ENCODE results near the gene PLXNB3. TPM values are rescaled to one million over a fixed set of nuclear protein-coding genes. Genes with fewer than 3 reads are reported as not detected.

Gene PLXNB3
- total and polyA plus RNA-seq, 2 of the 13 experiments (the other 11 are each of a cell fraction or from before 2014, with no cell fraction given): 3.0 to 6.9 TPM

DNA sequence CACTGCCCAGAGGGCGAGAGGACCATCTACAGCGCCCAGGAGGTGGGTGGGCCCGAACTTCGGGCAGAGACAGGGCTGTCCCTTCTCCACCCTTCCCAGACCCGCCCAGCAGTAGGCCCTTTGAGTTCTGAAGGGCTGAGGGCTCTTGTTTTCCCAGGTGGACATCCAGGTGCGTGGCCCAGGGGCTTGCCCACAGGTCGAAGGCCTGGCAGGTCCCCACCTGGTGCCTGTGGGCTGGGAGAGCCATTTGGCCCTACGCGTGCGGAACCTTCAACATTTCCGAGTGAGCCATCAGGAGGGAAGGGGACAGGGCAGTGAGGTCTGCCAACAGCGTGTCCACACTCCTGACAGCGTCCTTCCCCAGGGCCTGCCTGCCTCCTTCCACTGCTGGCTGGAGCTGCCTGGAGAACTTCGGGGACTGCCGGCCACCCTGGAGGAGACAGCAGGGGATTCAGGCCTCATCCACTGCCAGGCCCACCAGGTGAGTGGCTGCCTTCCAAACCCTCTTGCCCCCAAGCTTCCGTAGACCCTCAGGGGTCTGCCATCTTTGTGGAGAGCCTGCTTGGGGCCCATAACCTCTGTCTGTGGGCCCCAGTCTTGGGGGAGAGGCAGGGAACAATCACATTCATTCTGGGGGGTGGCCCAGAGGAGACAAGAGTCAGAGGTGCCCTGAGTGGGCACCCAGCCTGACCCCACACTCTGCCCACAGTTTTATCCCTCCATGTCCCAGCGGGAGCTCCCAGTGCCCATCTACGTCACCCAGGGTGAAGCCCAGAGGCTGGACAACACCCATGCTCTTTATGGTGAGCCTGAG is 6.8 kb downstream of the PLXNB3 start:
- Histone ChIP-seq H3K9ac (ENCODE audit: insufficient read depth, low read depth, low read length) (no peak overlapping the region), H3K9me3 (ENCODE audit: low read length) (no peaks in the 10 kb centered on the region), H3K36me3 (replicated peaks in 1 of 2; ENCODE audit: control insufficient read depth in 1 of 2, insufficient read depth in 2 of 2, low read length in 2 of 2) (no peaks in the 10 kb centered on the region), H3K79me2 (ENCODE audit: insufficient read depth, low read length) (no peaks in the 10 kb centered on the region), H3K27me3 (ENCODE audit: control insufficient read depth in 1 of 2, insufficient read depth in 2 of 2, low read length in 2 of 2) (no peaks in the 10 kb centered on the region), H2AFZ (ENCODE audit: low read length) (no peak overlapping the region), H3K4me1 (ENCODE audit: insufficient read depth, low read length) (peaks cover 9% of the 10 kb centered on the region; the same call in 1 of the 2 replicates), H3K27ac (ENCODE audit: extremely low read length, insufficient read depth, low read length) (no peak overlapping the region), H3K4me3 (replicated peaks in 1 of 3; ENCODE audit: insufficient read depth in 1 of 3, low read depth in 2 of 3, low read length in 3 of 3) (no peak overlapping the region), H4K20me1 (ENCODE audit: insufficient read depth, low read length) (no peaks in the 10 kb centered on the region), H3K4me2 (ENCODE audit: low read depth, low read length) (no peak overlapping the region)
- TF ChIP-seq SRY (CRISPR knock-in tag; IDR thresholded peaks at IDR 0.05) (no peak), ZNF777 (CRISPR knock-in tag; IDR thresholded peaks at IDR 0.05) (no peak), RFXANK (CRISPR knock-in tag; IDR thresholded peaks at IDR 0.05) (no peak), MXD3 (CRISPR knock-in tag; IDR thresholded peaks at IDR 0.05) (no peak), ZNF891 (CRISPR knock-in tag; IDR thresholded peaks at IDR 0.05) (no peak)
- TF ChIP-seq, protein P1, sequence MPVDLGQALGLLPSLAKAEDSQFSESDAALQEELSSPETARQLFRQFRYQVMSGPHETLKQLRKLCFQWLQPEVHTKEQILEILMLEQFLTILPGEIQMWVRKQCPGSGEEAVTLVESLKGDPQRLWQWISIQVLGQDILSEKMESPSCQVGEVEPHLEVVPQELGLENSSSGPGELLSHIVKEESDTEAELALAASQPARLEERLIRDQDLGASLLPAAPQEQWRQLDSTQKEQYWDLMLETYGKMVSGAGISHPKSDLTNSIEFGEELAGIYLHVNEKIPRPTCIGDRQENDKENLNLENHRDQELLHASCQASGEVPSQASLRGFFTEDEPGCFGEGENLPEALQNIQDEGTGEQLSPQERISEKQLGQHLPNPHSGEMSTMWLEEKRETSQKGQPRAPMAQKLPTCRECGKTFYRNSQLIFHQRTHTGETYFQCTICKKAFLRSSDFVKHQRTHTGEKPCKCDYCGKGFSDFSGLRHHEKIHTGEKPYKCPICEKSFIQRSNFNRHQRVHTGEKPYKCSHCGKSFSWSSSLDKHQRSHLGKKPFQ (CRISPR knock-in tag; IDR thresholded peaks at IDR 0.05; ENCODE audit: insufficient replicate concordance): no peak
- ChIA-PET POLR2A (no interaction called here), CTCF (ENCODE audit: low intra/inter-chr PET ratio, low total read pairs) (no interaction called here)
- FAIRE-seq: no peak
- intact Hi-C loops (cut with micrococcal nuclease; ENCODE audit: unreplicated experiment): no loop called here
- no TSS peak for BruUV-seq (replicated peaks)
- in situ Hi-C loops (cut with HindIII; ENCODE audit: extremely low pct_ligation_motif_present, low pct_unique_long_range_greater_than_20kb): no loop called here
- ATAC-seq: no peak
- no peak for DNase-seq (ENCODE audit: low spot score)
- WGBS (ENCODE audit: low lambda C conversion rate): 100% methylated on average over 3 of the region's 18 CpGs

All from HepG2 (cell line).